Prostate gland (tissue), 2 donors: Measurements from ENCODE around the gene IMMT. TPM values are rescaled to one million over a fixed set of nuclear protein-coding genes. Genes with fewer than 3 reads are reported as not detected.

Experiments
- DNase-seq: peaks from one replicate; pipeline ENCODE4 v3.0.0-alpha.2; 2019; ENCODE audit warnings: low spot score
- H3K27ac ChIP-seq, 2 donors: fragments of 200-600 bp; sonication (generic); 2 replicates each; pipeline ENCODE4 v1.5.1; 2017 to 2019
- H3K27me3 ChIP-seq: fragments of 200-600 bp; sonication (generic); replicated peaks from 2 replicates; pipeline ENCODE4 v1.5.1; 2019; ENCODE audit not compliant: insufficient read depth
- H3K36me3 ChIP-seq, 2 donors: fragments of 200-600 bp; sonication (generic); 1 replicate in 1 of 2; 2 replicates in 1 of 2; pipeline versions ENCODE4 v1.5.1 to v1.8.1; 2017 to 2019
- H3K4me1 ChIP-seq: fragments of 200-600 bp; sonication (generic); replicated peaks from 2 replicates; pipeline ENCODE4 v1.5.1; 2019
- H3K4me3 ChIP-seq, 2 donors: fragments of 200-600 bp; sonication (generic); 2 replicates each; pipeline ENCODE4 v1.5.1; 2017 to 2019
- H3K9me3 ChIP-seq: fragments of 200-600 bp; sonication (generic); 2 replicates; pipeline ENCODE4 v1.5.1; 2017
- CTCF ChIP-seq, 4 experiments: fragments of 200-600 bp in 2 of 4; fragments of 450-650 bp in 2 of 4; sonication (generic) in 2 of 4; IDR thresholded peaks; 1 replicate in 3 of 4; 2 replicates in 1 of 4; pipeline ENCODE4 v1.5.1; 2016 to 2019; ENCODE audit warnings: antibody characterized with exemption in 4 of 4, mild to moderate bottlenecking in 2 of 4, moderate library complexity in 2 of 4
- POLR2A ChIP-seq: fragments of 450-650 bp; IDR thresholded peaks from one replicate; pipeline ENCODE4 v1.6.1; 2016; ENCODE audit warnings: antibody characterized with exemption, mild to moderate bottlenecking
- POLR2AphosphoS5 ChIP-seq: sonication (generic); formaldehyde crosslinking; IDR thresholded peaks from one replicate; pipeline ENCODE4 v1.6.1; 2017; ENCODE audit warnings: antibody characterized with exemption
- WGBS: methylation state at CpG from one replicate; pipeline ENCODE4 v1.1.5; 2018; 5-methylcytosine and 5-hydroxymethylcytosine counted together
- intact Hi-C: fragments of 100-400 bp; cut with DNase I; formaldehyde crosslinking; loops from one replicate; pipeline ENCODE4 v1.14.2; 2022
- total RNA-seq, 2 donors: library from RNA; depleted of rRNA; stranded (reverse); fragments of >200 nt; gene quantifications; one replicate each; pipeline ENCODE4 v1.1.0, GENCODE V29; 2016

IMMT gene
- total RNA-seq, 2 donors from 2014 or later = 32.6 to 52.5 TPM

GRCh38 chr2:86240251-86240650 lies 45.0 kb upstream of the IMMT start:
- Histone ChIP-seq H3K9me3 (no peaks in the 10 kb centered on the region), H3K4me1 (no peaks in the 10 kb centered on the region), H3K27ac (no peak overlapping the region), H3K4me3 (no peak overlapping the region), H3K36me3 (no peaks in the 10 kb centered on the region), H3K27me3 (no peaks in the 10 kb centered on the region)
- no peak for TF ChIP-seq CTCF (IDR thresholded peaks at IDR 0.05)
- no peak for TF ChIP-seq POLR2A
- no peak for TF ChIP-seq POLR2AphosphoS5
- intact Hi-C loops = no loop called here
- 95% methylated on average over 14 of the region's 14 CpGs for WGBS
- DNase-seq = no peak

- Histone ChIP-seq H3K4me3 (no peak overlapping the region), H3K27ac (no peak overlapping the region), H3K4me1 (no peaks in the 10 kb centered on the region), H3K9me3 (no peaks in the 10 kb centered on the region), H3K27me3 (no peaks in the 10 kb centered on the region), H3K36me3 (no peaks in the 10 kb centered on the region)
- WGBS = 95% methylated on average over 8 of the region's 8 CpGs
- DNase-seq = no peak
- intact Hi-C loops = no loop called here
- TF ChIP-seq POLR2AphosphoS5 = no peak
- no peak for TF ChIP-seq CTCF (IDR thresholded peaks at IDR 0.05)
- no peak for TF ChIP-seq POLR2A
Measured at GRCh38 chr2:86239745-86240144, 44.5 kb upstream of the IMMT start.

GRCh38 chr2:86239326-86239725 lies 44.1 kb upstream of the IMMT start:
- H3K27ac ChIP-seq = no peak overlapping the region
- H3K9me3 ChIP-seq = no peaks in the 10 kb centered on the region
- no peak overlapping the region for H3K4me3 ChIP-seq
- H3K4me1 ChIP-seq = no peaks in the 10 kb centered on the region
- no peak for DNase-seq
- no peak for TF ChIP-seq POLR2A
- no peak for TF ChIP-seq CTCF (IDR thresholded peaks at IDR 0.05)
- no peak for TF ChIP-seq POLR2AphosphoS5
- intact Hi-C loops = no loop called here
- no peaks in the 10 kb centered on the region for H3K27me3 ChIP-seq
- WGBS = 95% methylated on average over 4 of the region's 4 CpGs
- H3K36me3 ChIP-seq = no peaks in the 10 kb centered on the region

- DNase-seq = no peak
- Histone ChIP-seq H3K4me3 (no peak overlapping the region), H3K36me3 (no peaks in the 10 kb centered on the region), H3K4me1 (no peaks in the 10 kb centered on the region), H3K27ac (no peak overlapping the region), H3K9me3 (no peaks in the 10 kb centered on the region), H3K27me3 (no peaks in the 10 kb centered on the region)
- intact Hi-C loops = no loop called here
- TF ChIP-seq POLR2AphosphoS5 = no peak
- no peak for TF ChIP-seq CTCF (IDR thresholded peaks at IDR 0.05)
- TF ChIP-seq POLR2A = no peak
- 63% methylated on average over 5 of the region's 5 CpGs for WGBS
Measured at GRCh38 chr2:86238354-86238753, 43.1 kb upstream of the IMMT start.

GRCh38 chr2:86237172-86237571 lies 41.9 kb upstream of the IMMT start:
- Histone ChIP-seq H3K27ac (no peak overlapping the region), H3K9me3 (no peaks in the 10 kb centered on the region), H3K4me1 (no peaks in the 10 kb centered on the region), H3K36me3 (no peaks in the 10 kb centered on the region), H3K27me3 (no peaks in the 10 kb centered on the region), H3K4me3 (no peak overlapping the region)
- TF ChIP-seq CTCF (IDR thresholded peaks at IDR 0.05) (no peak), POLR2A (no peak), POLR2AphosphoS5 (no peak)
- WGBS = 89% methylated on average over 5 of the region's 5 CpGs
- DNase-seq = no peak
- intact Hi-C loops = no loop called here
